GM12892 (cell line): Measurements from ENCODE around the gene FXYD7.

Experiments used
- POLR2A ChIP-seq: IDR thresholded peaks from 2 replicates; pipeline ENCODE4 v1.6.1; 2011; ENCODE audit warnings: low read depth, low read length, control low read depth
- POLR2AphosphoS5 ChIP-seq: IDR thresholded peaks from 2 replicates; pipeline ENCODE4 v1.6.1; 2011; ENCODE audit warnings: low read depth, low read length, control low read depth
- TAF1 ChIP-seq: IDR thresholded peaks from 2 replicates; pipeline ENCODE4 v1.6.1; 2011; ENCODE audit warnings: low read depth, mild to moderate bottlenecking, control low read depth, low read length, borderline replicate concordance

GRCh38 chr19:35202722-35203688 is 60.0 kb downstream of the FXYD7 start:
- no peak for TF ChIP-seq POLR2A
- TF ChIP-seq POLR2AphosphoS5, result no peak
- no peak for TF ChIP-seq TAF1
